GM12878 (cell line): ENCODE measurements around the gene ALAS2.

Experiments used
- MXI1 ChIP-seq: fragments of 150-350 bp; IDR thresholded peaks from 2 replicates; pipeline ENCODE4 v1.6.1; 2011; ENCODE audit warnings: low read depth, mild to moderate bottlenecking, inconsistent platforms, low read length, improper control_type of control experiment
- NFYB ChIP-seq: IDR thresholded peaks from 2 replicates; pipeline ENCODE4 v1.6.1; 2011; ENCODE audit warnings: low read depth, mild to moderate bottlenecking, low read length, improper control_type of control experiment, moderate library complexity; ENCODE audit not compliant: insufficient read depth
- POLR2A ChIP-seq: IDR thresholded peaks from 2 replicates; pipeline ENCODE4 v1.6.1; 2011; ENCODE audit warnings: low read depth, mild to moderate bottlenecking, low read length
- SMAD1 ChIP-seq: fragments of 450-650 bp; IDR thresholded peaks from 2 replicates; pipeline ENCODE4 v1.6.1; 2018; ENCODE audit warnings: mild to moderate bottlenecking, low read depth; ENCODE audit not compliant: partially characterized antibody

GRCh38 chrX:54980334-54980733 is 50.4 kb downstream of the ALAS2 start:
- TF ChIP-seq SMAD1 (no peak), MXI1 (no peak), NFYB (no peak), POLR2A (no peak)
